Natural killer cell (primary cell): Measurements from ENCODE around the gene QSOX1. TPM values are rescaled to one million over a fixed set of nuclear protein-coding genes. Genes with fewer than 3 reads are reported as not detected.

ENCODE experiments used
- ATAC-seq, 3 donors: fragments of 150-1000 bp in 2 of 3; fragments of 200-7000 bp in 1 of 3; cut with Tn5 transposase; 1 replicate in 1 of 3; 2 replicates in 2 of 3; pipeline ENCODE4 v1.10.0; 2021; ENCODE audit warnings: mild to moderate bottlenecking in 2 of 3, moderate library complexity in 2 of 3
- DNase-seq, 2 donors: peaks; one replicate each; pipeline versions ENCODE4 v3.0.0 to v3.0.0-alpha.2; 2013 to 2021; ENCODE audit warnings: mixed read lengths in 1 of 2
- H3K27ac ChIP-seq: one replicate; pipeline ENCODE4 v1.5.1; 2013; ENCODE audit warnings: mild to moderate bottlenecking, low read length
- H3K27me3 ChIP-seq: one replicate; pipeline ENCODE4 v1.6.1; 2013; ENCODE audit warnings: low read length; ENCODE audit not compliant: control insufficient read depth, insufficient read depth
- H3K36me3 ChIP-seq: one replicate; pipeline ENCODE4 v1.6.1; 2013; ENCODE audit warnings: low read length; ENCODE audit not compliant: control insufficient read depth, insufficient read depth
- H3K4me1 ChIP-seq: one replicate; pipeline ENCODE4 v1.6.1; 2013; ENCODE audit warnings: low read length; ENCODE audit not compliant: control insufficient read depth, insufficient read depth
- H3K4me3 ChIP-seq: one replicate; pipeline ENCODE4 v1.5.1; 2013; ENCODE audit warnings: low read length
- H3K9me3 ChIP-seq: one replicate; pipeline ENCODE4 v1.6.1; 2013; ENCODE audit warnings: low read length; ENCODE audit not compliant: control insufficient read depth, insufficient read depth
- H3K27ac Mint-ChIP-seq, 2 donors: one replicate each; pipeline ENCODE4 v1.8.0; 2022; ENCODE audit warnings: mild to moderate bottlenecking in 2 of 2, mixed read lengths in 2 of 2, moderate library complexity in 1 of 2
- H3K27me3 Mint-ChIP-seq, 2 donors: one replicate each; pipeline ENCODE4 v1.8.0; 2022; ENCODE audit warnings: low read depth in 2 of 2, mixed read lengths in 2 of 2
- H3K36me3 Mint-ChIP-seq: one replicate; pipeline ENCODE4 v1.8.0; 2022; ENCODE audit warnings: mixed read lengths
- H3K4me1 Mint-ChIP-seq, 2 donors: one replicate each; pipeline ENCODE4 v1.8.0; 2022; ENCODE audit warnings: mixed read lengths in 2 of 2
- H3K4me3 Mint-ChIP-seq: one replicate; pipeline ENCODE4 v1.8.0; 2022; ENCODE audit warnings: mild to moderate bottlenecking, moderate library complexity, mixed read lengths
- H3K9me3 Mint-ChIP-seq, 2 donors: one replicate each; pipeline ENCODE4 v1.8.0; 2022; ENCODE audit warnings: mixed read lengths in 2 of 2
- WGBS: methylation state at CpG from one replicate; pipeline ENCODE4 v1.1.7; 2013; ENCODE audit warnings: missing lambda C conversion rate; ENCODE audit not compliant: insufficient coverage; 5-methylcytosine and 5-hydroxymethylcytosine counted together
- intact Hi-C: fragments of 100-400 bp; cut with micrococcal nuclease; formaldehyde crosslinking; loops from one replicate; pipeline ENCODE4 v1.14.2; 2022
- total RNA-seq, 4 donors: library from RNA; stranded (reverse); fragments of 120-200 nt in 1 of 4; gene quantifications; one replicate each; pipeline versions ENCODE4 v1.2.3 to v1.2.4, GENCODE V29; 2013 to 2022
- TF ChIP-seq, protein P1 (sequence below): fragments of 200-600 bp; IDR thresholded peaks from one replicate; pipeline ENCODE4 v1.8.0; 2022; ENCODE audit warnings: antibody characterized with exemption

QSOX1 gene
- total RNA-seq, 3 donors from 2014 or later (not counting 1 experiment from before 2014, with no cell fraction given), result 31.0 to 42.7 (median 38.2) TPM

GRCh38 chr1:180248176-180248575 is 93.5 kb downstream of the QSOX1 start:
- Histone ChIP-seq H3K4me1 (peaks cover 7% of the 10 kb centered on the region), H3K36me3 (no peaks in the 10 kb centered on the region), H3K4me3 (no peak overlapping the region), H3K9me3 (no peaks in the 10 kb centered on the region), H3K27ac (no peak overlapping the region), H3K27me3 (peaks cover 3% of the 10 kb centered on the region)
- no peak for DNase-seq
- ATAC-seq, result no peak
- peaks cover 0 to 6% of the 10 kb centered on the region in 2 donors for H3K4me1 Mint-ChIP-seq
- no peaks in the 10 kb centered on the region for H3K36me3 Mint-ChIP-seq
- H3K9me3 Mint-ChIP-seq, result no peaks in the 10 kb centered on the region
- no peak overlapping the region for H3K4me3 Mint-ChIP-seq
- no peak overlapping the region for H3K27ac Mint-ChIP-seq
- 93% methylated on average over 7 of the region's 7 CpGs for WGBS
- intact Hi-C loops, result no loop called here
- H3K27me3 Mint-ChIP-seq, result peaks cover under 1 to 18% of the 10 kb centered on the region in 2 donors
- TF ChIP-seq, protein P1, sequence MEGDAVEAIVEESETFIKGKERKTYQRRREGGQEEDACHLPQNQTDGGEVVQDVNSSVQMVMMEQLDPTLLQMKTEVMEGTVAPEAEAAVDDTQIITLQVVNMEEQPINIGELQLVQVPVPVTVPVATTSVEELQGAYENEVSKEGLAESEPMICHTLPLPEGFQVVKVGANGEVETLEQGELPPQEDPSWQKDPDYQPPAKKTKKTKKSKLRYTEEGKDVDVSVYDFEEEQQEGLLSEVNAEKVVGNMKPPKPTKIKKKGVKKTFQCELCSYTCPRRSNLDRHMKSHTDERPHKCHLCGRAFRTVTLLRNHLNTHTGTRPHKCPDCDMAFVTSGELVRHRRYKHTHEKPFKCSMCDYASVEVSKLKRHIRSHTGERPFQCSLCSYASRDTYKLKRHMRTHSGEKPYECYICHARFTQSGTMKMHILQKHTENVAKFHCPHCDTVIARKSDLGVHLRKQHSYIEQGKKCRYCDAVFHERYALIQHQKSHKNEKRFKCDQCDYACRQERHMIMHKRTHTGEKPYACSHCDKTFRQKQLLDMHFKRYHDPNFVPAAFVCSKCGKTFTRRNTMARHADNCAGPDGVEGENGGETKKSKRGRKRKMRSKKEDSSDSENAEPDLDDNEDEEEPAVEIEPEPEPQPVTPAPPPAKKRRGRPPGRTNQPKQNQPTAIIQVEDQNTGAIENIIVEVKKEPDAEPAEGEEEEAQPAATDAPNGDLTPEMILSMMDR, result no peak

DNA sequence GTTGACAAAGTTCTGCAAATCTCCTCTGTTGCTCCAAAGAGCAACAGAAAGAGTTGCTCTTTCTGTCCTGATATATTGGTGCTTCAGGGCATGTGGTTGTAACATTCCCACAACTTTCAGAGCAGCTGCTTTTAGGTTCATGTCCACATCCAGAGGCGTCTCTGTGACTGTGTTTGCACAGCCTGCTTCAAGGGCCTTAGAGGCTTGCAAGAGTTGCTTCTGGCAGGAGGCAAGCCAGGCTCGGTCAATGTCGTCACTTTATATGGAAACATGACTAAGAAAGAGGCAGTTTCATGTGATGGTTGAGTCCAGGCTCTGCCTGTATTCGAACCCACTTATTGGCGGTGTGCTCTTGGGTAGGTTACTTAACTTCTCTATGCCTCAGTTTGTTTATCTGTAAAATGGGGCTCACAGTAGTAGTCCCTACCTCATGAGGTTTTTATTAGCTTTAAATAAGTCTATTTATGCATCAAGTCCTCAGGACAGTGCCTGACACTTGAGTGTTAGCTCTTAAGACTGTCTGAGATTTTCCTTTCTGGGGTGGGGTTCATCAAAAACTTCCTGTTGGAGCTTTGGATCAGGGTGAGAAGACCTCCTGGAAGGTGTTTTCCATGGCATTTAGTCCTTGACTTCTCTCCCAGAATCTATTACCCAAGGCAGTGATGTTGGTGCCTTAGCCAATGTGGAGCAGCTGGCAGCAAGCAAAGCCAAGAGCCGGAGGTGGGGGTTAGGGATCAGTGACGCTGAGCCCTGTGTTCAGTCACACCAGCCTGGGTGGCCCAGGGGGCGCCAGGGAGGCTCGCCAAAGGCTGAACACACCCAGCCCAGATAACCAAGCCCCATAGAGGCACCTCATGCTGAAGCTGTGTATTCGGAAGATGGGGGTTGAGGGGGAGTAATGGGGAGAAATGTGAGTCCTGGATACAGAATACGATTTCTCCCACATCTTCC is 94.3 kb downstream of the QSOX1 start:
- Mint-ChIP-seq H3K4me1 (peaks cover 0 to 6% of the 10 kb centered on the region in 2 donors), H3K27me3 (peaks cover 0 to 18% of the 10 kb centered on the region in 2 donors), H3K27ac (no peak overlapping the region), H3K9me3 (no peaks in the 10 kb centered on the region), H3K4me3 (no peak overlapping the region), H3K36me3 (no peaks in the 10 kb centered on the region)
- DNase-seq, result no peak
- no peaks in the 10 kb centered on the region for H3K36me3 ChIP-seq
- ATAC-seq, result no peak
- H3K4me3 ChIP-seq, result no peak overlapping the region
- peaks cover 7% of the 10 kb centered on the region for H3K4me1 ChIP-seq
- WGBS, result 85% methylated on average over 9 of the region's 11 CpGs
- TF ChIP-seq, protein P1, result no peak
- H3K27me3 ChIP-seq, result peaks cover 3% of the 10 kb centered on the region
- H3K27ac ChIP-seq, result no peak overlapping the region
- no peaks in the 10 kb centered on the region for H3K9me3 ChIP-seq
- intact Hi-C loops, result no loop called here

DNA sequence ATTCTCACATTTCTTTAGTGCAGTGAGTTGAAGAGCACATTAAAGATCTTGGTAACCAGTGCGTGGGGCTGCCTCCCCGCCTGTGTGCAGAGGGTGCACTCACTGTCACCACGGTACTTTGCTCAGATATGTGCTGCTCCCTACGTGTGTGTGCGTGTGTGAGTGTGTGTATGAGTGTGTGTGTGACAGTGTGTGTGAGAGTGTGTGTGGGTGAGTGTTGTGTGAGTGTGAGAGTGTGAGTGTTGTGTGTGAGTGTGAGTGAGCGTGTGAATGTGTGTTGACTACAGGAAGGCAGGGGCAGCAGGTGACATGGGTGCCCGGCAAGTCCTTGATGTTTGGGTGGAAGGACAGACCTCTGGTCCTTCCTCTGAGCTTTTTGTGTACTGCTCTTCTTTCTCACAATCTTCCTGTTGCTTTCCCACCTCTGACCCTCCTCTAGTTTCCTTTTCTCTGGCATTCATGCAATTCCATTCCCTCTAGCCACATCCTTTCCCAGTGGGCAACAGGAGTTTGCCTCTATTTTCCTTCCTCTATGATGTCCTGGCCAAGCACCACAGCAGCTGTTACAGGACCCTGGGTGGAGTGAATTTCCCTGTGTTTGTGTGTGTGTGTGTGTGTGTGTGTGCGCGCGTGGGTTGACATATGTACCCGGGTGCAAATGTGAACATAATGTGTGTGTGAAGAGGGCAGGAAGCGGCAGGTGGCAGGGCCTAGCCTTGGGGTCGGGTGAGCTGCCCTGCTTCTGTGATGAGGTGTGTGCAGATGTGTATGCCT is 95.2 kb downstream of the QSOX1 start:
- DNase-seq (no peak), ATAC-seq (no peak)
- Histone ChIP-seq H3K4me3 (no peak overlapping the region), H3K27me3 (no peaks in the 10 kb centered on the region), H3K27ac (no peak overlapping the region), H3K4me1 (peaks cover 7% of the 10 kb centered on the region), H3K36me3 (no peaks in the 10 kb centered on the region), H3K9me3 (no peaks in the 10 kb centered on the region)
- Mint-ChIP-seq H3K36me3 (no peaks in the 10 kb centered on the region), H3K4me3 (no peak overlapping the region), H3K27ac (no peak overlapping the region), H3K4me1 (peaks cover 0 to 6% of the 10 kb centered on the region in 2 donors), H3K9me3 (no peaks in the 10 kb centered on the region), H3K27me3 (peaks cover 0 to 14% of the 10 kb centered on the region in 2 donors)
- 90% methylated on average over 13 of the region's 13 CpGs for WGBS
- intact Hi-C loops, result no loop called here
- TF ChIP-seq, protein P1, result no peak
